Esophagus squamous epithelium (tissue), 5 donors: ENCODE measurements around the gene HOXD8. TPM values are rescaled to one million over a fixed set of nuclear protein-coding genes. Genes with fewer than 3 reads are reported as not detected.
A peak's percentile ranks its signal among the peaks of the same experiment; 100 is the strongest.

Source experiments
- DNase-seq: peaks from one replicate; lab custom pipeline; 2025; lab: John Stamatoyannopoulos, UW
- H3K27ac ChIP-seq, 4 donors: fragments of 200-600 bp; sonication (generic); one replicate each; pipeline ENCODE4 v1.5.1; 2016 to 2019; ENCODE audit warnings: mild to moderate bottlenecking in 1 of 4
- H3K27me3 ChIP-seq, 4 donors: fragments of 200-600 bp; sonication (generic); 1 replicate in 3 of 4; 2 replicates in 1 of 4; pipeline versions ENCODE4 v1.5.1 to v1.6.0; 2017 to 2021; ENCODE audit warnings: antibody characterized with exemption in 1 of 4
- H3K36me3 ChIP-seq, 3 donors: fragments of 200-600 bp; sonication (generic); one replicate each; pipeline ENCODE4 v1.5.1; 2016 to 2019
- H3K4me1 ChIP-seq, 3 donors: fragments of 200-600 bp; sonication (generic); one replicate each; pipeline ENCODE4 v1.5.1; 2017 to 2019
- H3K4me3 ChIP-seq, 4 donors: fragments of 200-600 bp; sonication (generic); 1 replicate in 3 of 4; 2 replicates in 1 of 4; pipeline ENCODE4 v1.5.1; 2016 to 2019; ENCODE audit warnings: mild to moderate bottlenecking in 2 of 4, moderate library complexity in 1 of 4
- H3K9me3 ChIP-seq, 3 donors: fragments of 200-600 bp; sonication (generic); one replicate each; pipeline ENCODE4 v1.5.1; 2016 to 2019
- CTCF ChIP-seq, 6 experiments: fragments of 450-650 bp in 4 of 6; fragments of 200-600 bp in 2 of 6; sonication (generic) in 2 of 6; IDR thresholded peaks; one replicate each; pipeline ENCODE4 v1.5.1; 2016 to 2019; ENCODE audit warnings: antibody characterized with exemption in 6 of 6, mild to moderate bottlenecking in 4 of 6, moderate library complexity in 4 of 6
- POLR2A ChIP-seq, 4 donors: fragments of 450-650 bp; IDR thresholded peaks; one replicate each; pipeline ENCODE4 v1.6.1; 2017; ENCODE audit warnings: antibody characterized with exemption in 4 of 4, mild to moderate bottlenecking in 4 of 4, moderate library complexity in 3 of 4
- WGBS, 2 donors: methylation state at CpG; one replicate each; pipeline ENCODE4 v1.1.5; 2018; 5-methylcytosine and 5-hydroxymethylcytosine counted together
- intact Hi-C: fragments of 100-400 bp; cut with DNase I; formaldehyde crosslinking; loops from one replicate; pipeline ENCODE4 v1.15.0; 2022
- total RNA-seq, 4 donors: library from RNA; depleted of rRNA; stranded (reverse); fragments of >200 nt; gene quantifications; one replicate each; pipeline ENCODE4 v1.1.0, GENCODE V29; 2016
- donor health status: DM: yes; HTN: yes; CAD: no.

HOXD8 gene
- total RNA-seq, 4 donors from 2014 or later = 1.2 to 4.6 (median 1.2) TPM; not detected in 1

- no peak for DNase-seq
- Histone ChIP-seq H3K4me3 (peak overlapping the region in 3 of 4 donors; percentile 13 to 56 (median 25)), H3K27ac (no peak overlapping the region), H3K36me3 (no peaks in the 10 kb centered on the region), H3K27me3 (peaks cover 41 to 100% (median 81%) of the 10 kb centered on the region in 4 donors), H3K4me1 (peaks cover 17 to 54% (median 18%) of the 10 kb centered on the region in 3 donors), H3K9me3 (no peaks in the 10 kb centered on the region)
- peak; percentile 28 to 71 (median 46) for TF ChIP-seq CTCF (IDR thresholded peaks at IDR 0.05)
- TF ChIP-seq POLR2A (IDR thresholded peaks at IDR 0.05) = no peak
- intact Hi-C loops = loop anchor here (10.0 kb wide), 1 partner anchor 723 kb away; no protein-coding TSS in a partner anchor
- 8 to 12% methylated on average over 6 to 33 of the region's 49 CpGs for WGBS, 2 donors
These were observed 41.2 kb upstream of the HOXD8 start for GRCh38 chr2:176088048-176088936.

GRCh38 chr2:176088937-176089842 is 40.3 kb upstream of the HOXD8 start:
- 7 to 10% methylated on average over 6 of the region's 6 CpGs for WGBS, 2 donors
- DNase-seq = no peak
- Histone ChIP-seq H3K27ac (no peak overlapping the region), H3K36me3 (no peaks in the 10 kb centered on the region), H3K4me1 (peaks cover 20 to 56% (median 21%) of the 10 kb centered on the region in 3 donors), H3K4me3 (no peak overlapping the region), H3K9me3 (no peaks in the 10 kb centered on the region), H3K27me3 (peaks cover 41 to 100% (median 81%) of the 10 kb centered on the region in 4 donors)
- no peak for TF ChIP-seq POLR2A (IDR thresholded peaks at IDR 0.05)
- TF ChIP-seq CTCF (IDR thresholded peaks at IDR 0.05) = no peak
- intact Hi-C loops = loop anchor here (10.0 kb wide), 1 partner anchor 724 kb away; no protein-coding TSS in a partner anchor

GRCh38 chr2:176089843-176090395 is 39.6 kb upstream of the HOXD8 start:
- Histone ChIP-seq H3K36me3 (no peaks in the 10 kb centered on the region), H3K4me1 (peaks cover 20 to 50% (median 21%) of the 10 kb centered on the region in 3 donors), H3K27ac (no peak overlapping the region), H3K4me3 (no peak overlapping the region), H3K27me3 (peaks cover 46 to 100% (median 83%) of the 10 kb centered on the region in 4 donors), H3K9me3 (no peaks in the 10 kb centered on the region)
- DNase-seq = no peak
- TF ChIP-seq POLR2A (IDR thresholded peaks at IDR 0.05) (no peak), CTCF (IDR thresholded peaks at IDR 0.05) (no peak)
- intact Hi-C loops = loop anchor here (10.0 kb wide), 2 partner anchors 405 to 725 kb away; no protein-coding TSS in a partner anchor

- intact Hi-C loops = loop anchor here (10.0 kb wide), 1 partner anchor 406 kb away; no protein-coding TSS in a partner anchor
- Histone ChIP-seq H3K4me1 (peaks cover 20 to 40% (median 21%) of the 10 kb centered on the region in 3 donors), H3K4me3 (no peak overlapping the region), H3K27ac (no peak overlapping the region), H3K9me3 (no peaks in the 10 kb centered on the region), H3K36me3 (no peaks in the 10 kb centered on the region), H3K27me3 (peaks cover 41 to 100% (median 83%) of the 10 kb centered on the region in 4 donors)
- WGBS, 2 donors = 25 to 29% methylated on average over 4 to 5 of the region's 5 CpGs
- no peak for TF ChIP-seq CTCF (IDR thresholded peaks at IDR 0.05)
- TF ChIP-seq POLR2A (IDR thresholded peaks at IDR 0.05) = no peak
- no peak for DNase-seq
These were observed 38.6 kb upstream of the HOXD8 start for GRCh38 chr2:176090862-176091261.
